DOHH2 (cell line): ENCODE data around the gene ODAD2.

Experiments used
- H3F3A ChIP-seq: fragments of 200-600 bp; sonication (generic), shearing (Covaris generic); 2 replicates; pipeline ENCODE4 v1.6.0; 2016; ENCODE audit warnings: antibody characterized with exemption, mild to moderate bottlenecking; ENCODE audit not compliant: control insufficient read depth, insufficient read depth
- H3K27ac ChIP-seq: fragments of 200-600 bp; sonication (generic); 2 replicates; pipeline ENCODE4 v1.5.1; 2014; ENCODE audit warnings: low read depth, mild to moderate bottlenecking, low read length, moderate library complexity
- H3K27me3 ChIP-seq: fragments of 200-600 bp; sonication (generic); 2 replicates; pipeline ENCODE4 v1.6.1; 2014; ENCODE audit warnings: mild to moderate bottlenecking, low read length, mixed read lengths; ENCODE audit not compliant: control insufficient read depth
- H3K36me3 ChIP-seq: fragments of 200-600 bp; sonication (generic); 2 replicates; pipeline ENCODE4 v1.6.1; 2014; ENCODE audit warnings: mild to moderate bottlenecking, low read length, moderate library complexity, mixed read lengths; ENCODE audit not compliant: control insufficient read depth
- H3K4me1 ChIP-seq: fragments of 200-600 bp; sonication (generic); 2 replicates; pipeline ENCODE4 v1.6.1; 2014; ENCODE audit warnings: mild to moderate bottlenecking, low read length, mixed read lengths; ENCODE audit not compliant: control insufficient read depth
- H3K4me2 ChIP-seq: fragments of 200-600 bp; sonication (generic); 2 replicates; pipeline ENCODE4 v1.6.0; 2014; ENCODE audit warnings: mild to moderate bottlenecking, low read length, moderate library complexity
- H3K4me3 ChIP-seq: fragments of 200-600 bp; sonication (generic); 2 replicates; pipeline ENCODE4 v1.5.1; 2014; ENCODE audit warnings: mild to moderate bottlenecking, low read length, mixed read lengths
- H3K79me2 ChIP-seq: fragments of 200-600 bp; sonication (generic); 2 replicates; pipeline ENCODE4 v1.6.1; 2014; ENCODE audit warnings: mild to moderate bottlenecking, low read length, mixed read lengths; ENCODE audit not compliant: control insufficient read depth
- H3K9me2 ChIP-seq: fragments of 200-600 bp; sonication (generic); replicated peaks from 2 replicates; pipeline ENCODE4 v1.6.1; 2014; ENCODE audit warnings: mild to moderate bottlenecking, low read length, mixed read lengths; ENCODE audit not compliant: control insufficient read depth
- H3K9me3 ChIP-seq: fragments of 200-600 bp; sonication (generic); 2 replicates; pipeline ENCODE4 v1.6.1; 2014; ENCODE audit warnings: antibody characterized with exemption, low read length, mixed read lengths; ENCODE audit not compliant: control insufficient read depth, insufficient read depth
- H4K20me1 ChIP-seq: fragments of 200-600 bp; sonication (generic); 2 replicates; pipeline ENCODE4 v1.6.0; 2014; ENCODE audit warnings: low read depth, mild to moderate bottlenecking, antibody characterized with exemption, low read length, moderate library complexity; ENCODE audit not compliant: control insufficient read depth, insufficient read depth
- EZH2phosphoT487 ChIP-seq: fragments of 200-600 bp; sonication (generic); IDR thresholded peaks from 2 replicates; pipeline ENCODE4 v1.6.1; 2017; ENCODE audit warnings: borderline replicate concordance, mild to moderate bottlenecking, antibody characterized with exemption, low read length, moderate library complexity, mixed read lengths
- TF ChIP-seq, protein P1 (sequence below): fragments of 200-600 bp; sonication (generic); IDR thresholded peaks from one replicate; pipeline ENCODE4 v1.5.1; 2014; ENCODE audit warnings: antibody characterized with exemption, mild to moderate bottlenecking, low read depth, low read length; ENCODE audit not compliant: poor library complexity, severe bottlenecking

Gene ODAD2

DNA sequence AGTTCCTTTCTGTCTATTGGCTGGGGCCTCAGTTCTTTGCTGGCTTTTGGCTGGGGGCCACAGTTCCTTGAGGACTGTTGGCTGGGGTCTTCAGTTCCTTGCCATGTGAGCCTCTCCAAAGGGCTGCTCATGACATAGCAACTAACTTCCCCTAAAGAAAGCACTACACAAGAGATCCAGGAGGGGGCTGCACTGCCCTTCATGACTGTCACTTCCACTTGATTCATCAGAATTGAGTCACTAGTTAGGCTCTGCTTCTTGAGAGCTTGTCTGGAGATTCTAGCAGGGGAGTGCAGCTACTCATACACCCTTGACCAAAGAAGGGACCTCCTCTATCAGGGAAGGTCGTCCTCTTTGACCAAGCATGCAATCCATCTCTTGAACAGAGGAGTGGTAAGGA is 215.2 kb downstream of the ODAD2 start:
- no peak overlapping the region for H3K4me2 ChIP-seq
- no peak overlapping the region for H3K27ac ChIP-seq

DNA sequence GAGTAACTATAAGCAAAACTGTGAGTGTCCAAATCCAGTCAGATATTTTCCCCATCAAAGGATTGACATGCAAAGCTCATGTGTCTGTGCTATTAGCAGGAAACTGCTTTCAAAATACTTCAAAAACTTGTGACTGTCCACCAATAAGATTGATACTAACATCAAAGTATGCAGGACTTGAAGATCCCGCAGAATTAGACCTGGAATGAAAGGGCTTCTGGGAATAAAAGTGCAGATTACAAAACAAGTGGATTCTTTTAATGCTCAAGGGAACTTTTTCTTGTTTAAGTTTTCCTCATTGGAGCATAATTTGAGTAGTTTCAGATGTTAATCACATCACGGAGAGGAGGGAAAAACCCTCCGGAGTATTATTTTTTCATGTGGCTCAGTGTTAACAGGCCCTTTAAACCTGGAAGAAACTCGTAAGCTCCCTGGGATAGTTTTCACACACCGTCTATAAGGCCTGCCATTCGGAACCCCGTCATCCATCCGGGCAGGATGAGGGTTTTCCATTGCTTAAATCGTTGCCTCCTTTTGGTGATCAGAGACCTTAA is 219.3 kb downstream of the ODAD2 start:
- Histone ChIP-seq H4K20me1 (no peaks in the 10 kb centered on the region), H3K4me3 (no peak overlapping the region), H3K36me3 (no peaks in the 10 kb centered on the region), H3K9me3 (no peaks in the 10 kb centered on the region), H3K9me2 (no peaks in the 10 kb centered on the region), H3K79me2 (no peaks in the 10 kb centered on the region), H3K4me1 (no peaks in the 10 kb centered on the region), H3K27ac (no peak overlapping the region), H3K27me3 (no peaks in the 10 kb centered on the region), H3F3A (no peaks in the 10 kb centered on the region), H3K4me2 (no peak overlapping the region)
- no peak for TF ChIP-seq EZH2phosphoT487
- TF ChIP-seq, protein P1, sequence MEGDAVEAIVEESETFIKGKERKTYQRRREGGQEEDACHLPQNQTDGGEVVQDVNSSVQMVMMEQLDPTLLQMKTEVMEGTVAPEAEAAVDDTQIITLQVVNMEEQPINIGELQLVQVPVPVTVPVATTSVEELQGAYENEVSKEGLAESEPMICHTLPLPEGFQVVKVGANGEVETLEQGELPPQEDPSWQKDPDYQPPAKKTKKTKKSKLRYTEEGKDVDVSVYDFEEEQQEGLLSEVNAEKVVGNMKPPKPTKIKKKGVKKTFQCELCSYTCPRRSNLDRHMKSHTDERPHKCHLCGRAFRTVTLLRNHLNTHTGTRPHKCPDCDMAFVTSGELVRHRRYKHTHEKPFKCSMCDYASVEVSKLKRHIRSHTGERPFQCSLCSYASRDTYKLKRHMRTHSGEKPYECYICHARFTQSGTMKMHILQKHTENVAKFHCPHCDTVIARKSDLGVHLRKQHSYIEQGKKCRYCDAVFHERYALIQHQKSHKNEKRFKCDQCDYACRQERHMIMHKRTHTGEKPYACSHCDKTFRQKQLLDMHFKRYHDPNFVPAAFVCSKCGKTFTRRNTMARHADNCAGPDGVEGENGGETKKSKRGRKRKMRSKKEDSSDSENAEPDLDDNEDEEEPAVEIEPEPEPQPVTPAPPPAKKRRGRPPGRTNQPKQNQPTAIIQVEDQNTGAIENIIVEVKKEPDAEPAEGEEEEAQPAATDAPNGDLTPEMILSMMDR, result no peak

More for the DNA sequence above, 215.2 kb downstream of the ODAD2 start:
- Histone ChIP-seq H3K27me3 (0 out of 2 replicates have a peak, but pooled peaks cover 3% of the 10 kb centered on the region), H3K79me2 (no peaks in the 10 kb centered on the region), H3K4me3 (no peak overlapping the region), H3K36me3 (no peaks in the 10 kb centered on the region), H3K4me1 (no peaks in the 10 kb centered on the region), H3K9me3 (no peaks in the 10 kb centered on the region), H4K20me1 (no peaks in the 10 kb centered on the region), H3F3A (no peaks in the 10 kb centered on the region), H3K9me2 (no peaks in the 10 kb centered on the region)
- TF ChIP-seq EZH2phosphoT487, result no peak
- TF ChIP-seq, protein P1, result peak; percentile 25

DNA sequence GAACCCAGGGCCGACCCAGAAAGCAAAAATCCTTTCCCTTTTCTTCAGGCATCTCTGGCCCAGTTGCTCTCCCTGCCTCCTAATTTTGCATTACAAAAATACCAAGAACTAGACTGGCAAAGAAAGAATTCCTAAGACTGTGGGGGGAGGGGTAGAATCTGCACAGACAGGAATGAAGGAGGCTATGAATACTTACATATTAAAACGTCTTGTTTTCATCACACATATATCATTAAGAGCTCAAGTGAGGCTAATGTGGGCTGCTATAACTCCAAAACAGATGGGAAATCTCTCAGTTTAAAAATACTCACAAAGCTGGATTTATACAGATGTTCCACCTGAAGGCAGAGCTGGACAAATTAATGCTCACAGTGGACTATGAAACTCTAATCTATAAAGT is 224.0 kb downstream of the ODAD2 start:
- no peak overlapping the region for H3K4me2 ChIP-seq
- no peak overlapping the region for H3K4me3 ChIP-seq
- H3K79me2 ChIP-seq, result no peaks in the 10 kb centered on the region
- no peaks in the 10 kb centered on the region for H3K36me3 ChIP-seq
- no peak overlapping the region for H3K27ac ChIP-seq
- no peaks in the 10 kb centered on the region for H3K4me1 ChIP-seq
- no peak for TF ChIP-seq EZH2phosphoT487
- TF ChIP-seq, protein P1, result no peak
- H4K20me1 ChIP-seq, result no peaks in the 10 kb centered on the region
- H3K27me3 ChIP-seq, result no peaks in the 10 kb centered on the region
- H3K9me2 ChIP-seq, result no peaks in the 10 kb centered on the region
- H3K9me3 ChIP-seq, result no peaks in the 10 kb centered on the region
- no peaks in the 10 kb centered on the region for H3F3A ChIP-seq
